Progenitor cell of endocrine pancreas (in vitro differentiated cells): ENCODE measurements around the gene CCNG2. TPM values are rescaled to one million over a fixed set of nuclear protein-coding genes. Genes with fewer than 3 reads are reported as not detected.
"Not testable (repeated sequence)": the region's sequence is repeated elsewhere in the genome, so short reads cannot be mapped to it uniquely, and the experiment has no call there.

ENCODE experiments used
- DNase-seq: peaks from one replicate; pipeline ENCODE4 v3.0.0; 2021; ENCODE audit warnings: low spot score; ENCODE audit not compliant: unreplicated experiment
- H3K27ac Mint-ChIP-seq: 2 replicates; pipeline ENCODE4 v1.8.0; 2021; ENCODE audit warnings: mild to moderate bottlenecking, moderate library complexity, mixed read lengths
- H3K27me3 Mint-ChIP-seq: 2 replicates; pipeline ENCODE4 v1.8.0; 2021; ENCODE audit warnings: mixed read lengths
- H3K36me3 Mint-ChIP-seq: 2 replicates; pipeline ENCODE4 v1.8.0; 2022; ENCODE audit warnings: mixed read lengths; ENCODE audit not compliant: insufficient read depth
- H3K4me1 Mint-ChIP-seq: 2 replicates; pipeline ENCODE4 v1.8.0; 2021; ENCODE audit warnings: low read depth, mixed read lengths
- H3K4me3 Mint-ChIP-seq: 2 replicates; pipeline ENCODE4 v1.8.0; 2021; ENCODE audit warnings: low read depth, mild to moderate bottlenecking, moderate library complexity, mixed read lengths
- H3K9me3 Mint-ChIP-seq: 2 replicates; pipeline ENCODE4 v1.8.0; 2021; ENCODE audit warnings: low read depth, mixed read lengths
- total RNA-seq: library from RNA; stranded (reverse); gene quantifications from 2 replicates; pipeline ENCODE4 v1.2.1, GENCODE V29; 2021
- TF ChIP-seq, protein P1 (sequence below): fragments of 200-600 bp; sonication (generic); IDR thresholded peaks from one replicate; pipeline ENCODE4 v1.5.0; 2021; ENCODE audit warnings: antibody characterized with exemption, mild to moderate bottlenecking; ENCODE audit not compliant: unreplicated experiment

Gene CCNG2
- total RNA-seq, 1 donor from 2014 or later: 89.5 TPM

DNA sequence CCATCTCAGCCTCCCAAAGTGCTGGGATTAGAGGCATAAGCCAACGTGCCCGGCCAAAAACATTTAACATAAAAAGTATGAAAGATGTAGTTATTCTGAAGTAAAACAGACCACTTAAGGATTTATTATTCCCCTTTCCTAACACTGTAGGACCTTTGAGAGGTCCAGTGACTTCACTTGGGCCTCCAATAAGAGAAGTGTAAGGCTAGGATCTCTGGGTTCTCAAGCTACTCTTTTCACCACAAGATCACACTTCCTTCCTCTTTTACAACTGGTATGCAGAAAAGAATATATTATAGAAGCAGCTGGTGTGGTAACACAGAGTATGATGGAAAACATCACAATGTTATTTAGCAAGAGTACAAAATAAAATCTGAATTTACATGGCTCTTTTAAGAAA lies 30.2 kb upstream of the CCNG2 start:
- TF ChIP-seq, protein P1, sequence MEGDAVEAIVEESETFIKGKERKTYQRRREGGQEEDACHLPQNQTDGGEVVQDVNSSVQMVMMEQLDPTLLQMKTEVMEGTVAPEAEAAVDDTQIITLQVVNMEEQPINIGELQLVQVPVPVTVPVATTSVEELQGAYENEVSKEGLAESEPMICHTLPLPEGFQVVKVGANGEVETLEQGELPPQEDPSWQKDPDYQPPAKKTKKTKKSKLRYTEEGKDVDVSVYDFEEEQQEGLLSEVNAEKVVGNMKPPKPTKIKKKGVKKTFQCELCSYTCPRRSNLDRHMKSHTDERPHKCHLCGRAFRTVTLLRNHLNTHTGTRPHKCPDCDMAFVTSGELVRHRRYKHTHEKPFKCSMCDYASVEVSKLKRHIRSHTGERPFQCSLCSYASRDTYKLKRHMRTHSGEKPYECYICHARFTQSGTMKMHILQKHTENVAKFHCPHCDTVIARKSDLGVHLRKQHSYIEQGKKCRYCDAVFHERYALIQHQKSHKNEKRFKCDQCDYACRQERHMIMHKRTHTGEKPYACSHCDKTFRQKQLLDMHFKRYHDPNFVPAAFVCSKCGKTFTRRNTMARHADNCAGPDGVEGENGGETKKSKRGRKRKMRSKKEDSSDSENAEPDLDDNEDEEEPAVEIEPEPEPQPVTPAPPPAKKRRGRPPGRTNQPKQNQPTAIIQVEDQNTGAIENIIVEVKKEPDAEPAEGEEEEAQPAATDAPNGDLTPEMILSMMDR: no peak
- no peak for DNase-seq
- Mint-ChIP-seq H3K27me3 (peaks cover 5% of the 10 kb centered on the region), H3K4me3 (no peak overlapping the region), H3K36me3 (no peaks in the 10 kb centered on the region), H3K9me3 (peaks cover 10% of the 10 kb centered on the region), H3K4me1 (peaks cover 5% of the 10 kb centered on the region), H3K27ac (no peak overlapping the region)

DNA sequence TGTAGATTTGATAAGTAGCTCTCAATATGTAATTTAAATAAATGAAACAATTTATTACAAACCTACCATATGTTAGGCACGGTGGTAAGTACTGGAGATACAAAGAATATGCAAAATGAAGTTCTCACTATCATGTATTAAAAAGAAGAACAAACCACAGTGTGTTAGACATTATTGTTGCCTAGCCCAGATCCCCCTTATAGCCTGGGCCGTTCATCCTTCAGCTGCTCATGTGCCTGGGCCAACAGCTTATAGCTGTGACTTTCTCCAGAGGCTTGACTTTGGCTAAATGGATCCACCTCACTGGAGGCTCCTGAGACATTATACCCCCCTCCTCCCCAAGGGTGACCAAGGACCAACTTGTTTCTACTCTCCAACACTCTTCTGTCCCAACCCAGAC lies 29.8 kb upstream of the CCNG2 start:
- H3K36me3 Mint-ChIP-seq: no peaks in the 10 kb centered on the region
- H3K4me1 Mint-ChIP-seq: peaks cover 5% of the 10 kb centered on the region
- H3K4me3 Mint-ChIP-seq: no peak overlapping the region
- H3K27me3 Mint-ChIP-seq: peaks cover 5% of the 10 kb centered on the region
- H3K27ac Mint-ChIP-seq: no peak overlapping the region
- TF ChIP-seq, protein P1: no peak
- DNase-seq: no peak
- peaks cover 10% of the 10 kb centered on the region for H3K9me3 Mint-ChIP-seq

DNA sequence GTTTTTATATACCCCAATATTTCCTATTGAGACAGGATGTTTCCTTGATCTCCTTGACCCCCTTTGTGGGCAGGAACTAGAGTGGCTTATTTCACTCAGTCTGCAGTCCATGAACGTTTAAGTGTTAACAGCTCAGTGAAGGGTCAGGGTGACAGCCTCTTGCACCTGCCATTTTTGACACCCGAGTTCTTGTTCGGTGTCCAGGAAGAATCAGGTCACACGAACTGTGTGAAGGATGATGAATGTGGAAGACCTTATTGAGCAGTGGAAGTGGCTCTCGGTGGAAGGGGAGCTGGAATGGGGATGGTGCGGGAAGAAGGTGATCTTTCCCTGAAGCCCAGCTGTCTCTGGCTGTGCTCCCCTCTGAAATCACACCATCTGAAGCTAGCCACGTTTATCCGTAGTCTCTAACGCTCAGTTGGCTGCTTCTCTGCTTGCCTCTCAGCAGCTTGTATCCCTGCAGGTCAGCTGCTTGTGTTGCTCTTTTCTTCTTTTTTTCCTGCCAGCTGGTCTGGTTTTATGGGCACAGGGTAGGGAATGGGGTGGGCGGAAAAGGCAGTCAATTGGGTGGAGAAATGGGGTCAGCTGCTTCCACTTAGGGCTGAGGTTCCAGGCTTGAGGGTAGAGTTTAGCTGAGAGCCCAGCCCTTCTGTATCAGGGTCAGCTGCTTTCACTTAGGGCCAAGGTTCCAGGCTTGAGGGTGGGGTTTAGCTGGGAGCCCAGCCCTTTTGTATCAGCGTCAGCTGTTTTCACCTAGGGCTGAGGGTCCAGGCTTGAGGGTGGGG lies 29.0 kb upstream of the CCNG2 start:
- Mint-ChIP-seq H3K27me3 (peaks cover 5% of the 10 kb centered on the region), H3K36me3 (no peaks in the 10 kb centered on the region), H3K4me3 (no peak overlapping the region), H3K4me1 (peaks cover 3% of the 10 kb centered on the region), H3K9me3 (peaks cover 10% of the 10 kb centered on the region), H3K27ac (no peak overlapping the region)
- no peak for DNase-seq
- TF ChIP-seq, protein P1: no peak

DNA sequence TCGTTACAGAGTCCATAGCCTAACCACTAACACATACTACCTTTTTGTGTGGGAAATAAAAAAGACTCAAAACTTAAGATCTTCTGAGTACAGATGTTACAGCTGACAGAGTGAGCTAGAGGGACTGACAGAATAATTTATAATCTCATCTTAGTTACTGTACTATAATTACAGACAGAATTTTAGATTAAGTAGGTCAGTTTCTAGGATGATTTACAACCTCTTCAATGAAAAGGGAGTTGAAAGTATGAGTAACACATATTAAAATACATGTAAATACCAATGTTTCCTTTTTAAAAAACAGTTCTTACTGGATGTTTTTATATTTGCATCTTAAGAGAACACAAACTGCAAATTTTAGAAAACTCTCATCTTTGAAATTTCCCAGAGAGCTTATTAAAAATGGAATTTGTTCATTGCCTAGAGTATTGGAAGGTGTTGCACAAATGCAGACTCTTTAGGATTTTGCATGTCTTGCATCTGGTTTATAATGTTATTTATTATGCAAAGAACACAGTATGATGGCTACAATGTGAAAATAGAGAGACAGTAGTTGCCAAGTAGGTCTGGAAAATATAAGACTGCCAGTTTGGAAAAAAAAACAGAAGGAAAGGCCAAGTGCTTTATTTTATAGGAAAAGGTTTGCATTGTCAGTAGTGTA lies 24.2 kb upstream of the CCNG2 start:
- TF ChIP-seq, protein P1: no peak
- Mint-ChIP-seq H3K9me3 (peaks cover 10% of the 10 kb centered on the region), H3K36me3 (no peaks in the 10 kb centered on the region), H3K27ac (no peak overlapping the region), H3K27me3 (peaks cover under 1% of the 10 kb centered on the region), H3K4me1 (no peaks in the 10 kb centered on the region), H3K4me3 (no peak overlapping the region)
- DNase-seq: no peak

DNA sequence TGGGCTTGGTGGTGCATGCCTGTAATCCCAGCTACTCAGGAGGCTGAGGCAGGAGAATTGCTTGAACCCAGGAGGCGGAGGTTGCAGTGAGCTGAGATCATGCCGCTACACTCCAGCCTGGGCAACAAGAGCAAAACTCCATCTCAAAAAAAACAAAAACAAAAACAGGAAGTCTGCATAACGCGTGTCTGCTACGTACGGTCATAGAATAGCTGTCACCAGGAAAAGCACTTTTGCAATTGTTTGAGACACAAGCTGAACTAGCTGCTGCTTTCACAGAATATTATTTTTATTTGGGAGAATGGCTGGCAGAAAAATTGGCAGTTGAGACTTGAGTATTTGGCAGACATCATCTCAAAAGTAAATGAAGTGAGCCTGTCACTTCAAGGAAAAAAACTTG lies 19.6 kb upstream of the CCNG2 start:
- H3K9me3 Mint-ChIP-seq, DNase-seq, H3K27me3 Mint-ChIP-seq, H3K36me3 Mint-ChIP-seq, H3K4me3 Mint-ChIP-seq, H3K4me1 Mint-ChIP-seq, H3K27ac Mint-ChIP-seq: not testable (repeated sequence)
